Transverse colon (tissue), 4 donors: Measurements from ENCODE around the gene PM20D2. TPM values are rescaled to one million over a fixed set of nuclear protein-coding genes. Genes with fewer than 3 reads are reported as not detected.

Experiments
- DNase-seq: peaks from one replicate; pipeline ENCODE4 v3.0.0-alpha.2; 2019
- H3K27ac ChIP-seq, 4 donors: fragments of 200-600 bp; sonication (generic); 2 replicates each; pipeline ENCODE4 v1.5.1; 2016 to 2018; ENCODE audit warnings: inconsistent platforms in 4 of 4
- H3K27me3 ChIP-seq: fragments of 200-600 bp; sonication (generic); 2 replicates; pipeline ENCODE4 v1.5.1; 2017; ENCODE audit warnings: inconsistent platforms
- H3K36me3 ChIP-seq, 4 donors: fragments of 200-600 bp; sonication (generic); 2 replicates each; pipeline ENCODE4 v1.5.1; 2017 to 2019; ENCODE audit warnings: inconsistent platforms in 4 of 4
- H3K4me1 ChIP-seq, 4 donors: fragments of 200-600 bp; sonication (generic); 2 replicates each; pipeline ENCODE4 v1.5.1; 2017 to 2020; ENCODE audit warnings: inconsistent platforms in 4 of 4
- H3K4me3 ChIP-seq, 4 donors: fragments of 200-600 bp; sonication (generic); 1 replicate in 1 of 4; 2 replicates in 3 of 4; pipeline versions ENCODE4 v1.5.1 to v1.6.1; 2017 to 2019; ENCODE audit warnings: inconsistent platforms in 4 of 4
- H3K9me3 ChIP-seq, 2 donors: fragments of 200-600 bp; sonication (generic); 2 replicates each; pipeline ENCODE4 v1.5.1; 2017 to 2019; ENCODE audit warnings: inconsistent platforms in 2 of 2
- EP300 ChIP-seq: sonication (generic); formaldehyde crosslinking; IDR thresholded peaks from one replicate; pipeline ENCODE4 v1.6.1; 2017; ENCODE audit warnings: antibody characterized with exemption, low read depth
- POLR2A ChIP-seq: fragments of 450-650 bp; IDR thresholded peaks from one replicate; pipeline ENCODE4 v1.6.1; 2016; ENCODE audit warnings: antibody characterized with exemption, mild to moderate bottlenecking, moderate library complexity
- POLR2AphosphoS5 ChIP-seq, 3 donors: sonication (generic); formaldehyde crosslinking; IDR thresholded peaks; one replicate each; pipeline ENCODE4 v1.6.1; 2016; ENCODE audit warnings: antibody characterized with exemption in 3 of 3
- WGBS, 2 donors: methylation state at CpG; one replicate each; pipeline ENCODE4 v1.1.5; 2018; ENCODE audit warnings: low coverage in 1 of 2; 5-methylcytosine and 5-hydroxymethylcytosine counted together
- in situ Hi-C, 4 donors: fragments of 200-750 bp; cut with MboI; loops; one replicate each; pipeline versions ENCODE4 v1.15.0 to v1.15.1; 2017; ENCODE audit warnings: low sequenced_read_pairs in 3 of 4, low pct_ligation_motif_present in 1 of 4, low pct_unique_long_range_greater_than_20kb in 1 of 4
- intact Hi-C: fragments of 100-400 bp; cut with DNase I; formaldehyde crosslinking; loops from one replicate; pipeline ENCODE4 v1.15.1; 2023; ENCODE audit warnings: low total_unique reads
- total RNA-seq, 4 donors: library from RNA; depleted of rRNA; stranded (reverse); fragments of >200 nt; gene quantifications; one replicate each; pipeline ENCODE4 v1.1.0, GENCODE V29; 2016
- TF ChIP-seq, protein P1 (sequence below), 5 experiments: fragments of 200-600 bp in 3 of 5; fragments of 450-650 bp in 2 of 5; sonication (generic) in 3 of 5; IDR thresholded peaks; 1 replicate in 2 of 5; 2 replicates in 3 of 5; pipeline ENCODE4 v1.5.1; 2016 to 2017; ENCODE audit warnings: antibody characterized with exemption in 5 of 5, inconsistent platforms in 3 of 5, mild to moderate bottlenecking in 2 of 5, moderate library complexity in 1 of 5

Gene PM20D2
- total RNA-seq, 4 donors from 2014 or later, result 3.7 to 16.4 (median 12.4) TPM

DNA sequence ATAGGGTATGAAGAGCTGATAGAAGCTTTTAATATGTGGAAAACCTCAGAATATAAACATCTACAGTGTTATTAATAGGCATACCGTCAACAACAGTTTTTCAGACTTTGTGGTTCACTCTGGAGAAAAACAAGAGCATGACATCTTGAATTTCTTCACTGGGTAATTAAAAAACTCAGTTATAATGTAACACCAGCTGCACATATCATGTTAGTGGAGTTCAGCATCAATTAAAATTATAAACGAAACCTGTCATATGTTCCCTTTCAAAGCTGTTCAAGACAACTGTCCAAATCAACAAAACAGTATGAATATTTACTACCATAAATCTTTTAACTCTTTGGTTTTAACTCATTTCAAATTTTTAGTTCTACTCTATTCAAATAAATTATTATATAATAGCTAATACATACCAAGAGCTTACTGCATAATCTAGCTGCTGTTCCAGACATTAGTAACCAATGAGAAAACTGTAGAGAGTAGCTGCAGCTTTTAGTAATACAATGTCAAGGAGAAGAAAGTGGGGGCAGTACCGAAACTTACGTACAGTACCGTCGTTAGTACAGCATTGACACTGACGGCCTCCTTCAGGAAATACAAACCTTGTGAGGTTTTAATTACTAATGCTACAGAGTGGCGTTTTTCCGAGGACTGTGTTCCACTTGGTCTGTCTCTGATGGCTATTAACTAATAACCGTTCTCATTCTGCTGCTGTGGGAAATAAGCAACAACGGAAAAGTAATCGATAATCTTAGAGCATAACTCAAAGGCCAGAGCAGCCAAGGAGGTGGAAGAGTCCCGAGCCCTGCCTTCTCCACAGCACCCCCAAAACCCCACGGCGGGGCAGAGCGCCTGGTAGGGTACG lies 532 bp upstream of the PM20D2 start:
- no peak for DNase-seq
- peak overlapping the region; percentile 76 to 84 (median 78) for H3K4me3 ChIP-seq
- H3K36me3 ChIP-seq, result no peaks in the 10 kb centered on the region
- intact Hi-C loops, result loop anchor here (5.0 kb wide), 1 partner anchor 108 kb away; no protein-coding TSS in a partner anchor
- in situ Hi-C loops, result no loop called here
- peak overlapping the region; percentile 90 to 95 (median 94) for H3K27ac ChIP-seq
- peaks cover 0 to 30% (median 10%) of the 10 kb centered on the region in 4 donors for H3K4me1 ChIP-seq
- H3K27me3 ChIP-seq, result no peaks in the 10 kb centered on the region
- 3 to 15% methylated on average over 5 to 17 of the region's 17 CpGs for WGBS, 2 donors
- no peaks in the 10 kb centered on the region for H3K9me3 ChIP-seq
- TF ChIP-seq EP300 (no peak), POLR2A (no peak), POLR2AphosphoS5 (IDR thresholded peaks at IDR 0.05) (no peak)
- TF ChIP-seq, protein P1, sequence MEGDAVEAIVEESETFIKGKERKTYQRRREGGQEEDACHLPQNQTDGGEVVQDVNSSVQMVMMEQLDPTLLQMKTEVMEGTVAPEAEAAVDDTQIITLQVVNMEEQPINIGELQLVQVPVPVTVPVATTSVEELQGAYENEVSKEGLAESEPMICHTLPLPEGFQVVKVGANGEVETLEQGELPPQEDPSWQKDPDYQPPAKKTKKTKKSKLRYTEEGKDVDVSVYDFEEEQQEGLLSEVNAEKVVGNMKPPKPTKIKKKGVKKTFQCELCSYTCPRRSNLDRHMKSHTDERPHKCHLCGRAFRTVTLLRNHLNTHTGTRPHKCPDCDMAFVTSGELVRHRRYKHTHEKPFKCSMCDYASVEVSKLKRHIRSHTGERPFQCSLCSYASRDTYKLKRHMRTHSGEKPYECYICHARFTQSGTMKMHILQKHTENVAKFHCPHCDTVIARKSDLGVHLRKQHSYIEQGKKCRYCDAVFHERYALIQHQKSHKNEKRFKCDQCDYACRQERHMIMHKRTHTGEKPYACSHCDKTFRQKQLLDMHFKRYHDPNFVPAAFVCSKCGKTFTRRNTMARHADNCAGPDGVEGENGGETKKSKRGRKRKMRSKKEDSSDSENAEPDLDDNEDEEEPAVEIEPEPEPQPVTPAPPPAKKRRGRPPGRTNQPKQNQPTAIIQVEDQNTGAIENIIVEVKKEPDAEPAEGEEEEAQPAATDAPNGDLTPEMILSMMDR (IDR thresholded peaks at IDR 0.05), result no peak

DNA sequence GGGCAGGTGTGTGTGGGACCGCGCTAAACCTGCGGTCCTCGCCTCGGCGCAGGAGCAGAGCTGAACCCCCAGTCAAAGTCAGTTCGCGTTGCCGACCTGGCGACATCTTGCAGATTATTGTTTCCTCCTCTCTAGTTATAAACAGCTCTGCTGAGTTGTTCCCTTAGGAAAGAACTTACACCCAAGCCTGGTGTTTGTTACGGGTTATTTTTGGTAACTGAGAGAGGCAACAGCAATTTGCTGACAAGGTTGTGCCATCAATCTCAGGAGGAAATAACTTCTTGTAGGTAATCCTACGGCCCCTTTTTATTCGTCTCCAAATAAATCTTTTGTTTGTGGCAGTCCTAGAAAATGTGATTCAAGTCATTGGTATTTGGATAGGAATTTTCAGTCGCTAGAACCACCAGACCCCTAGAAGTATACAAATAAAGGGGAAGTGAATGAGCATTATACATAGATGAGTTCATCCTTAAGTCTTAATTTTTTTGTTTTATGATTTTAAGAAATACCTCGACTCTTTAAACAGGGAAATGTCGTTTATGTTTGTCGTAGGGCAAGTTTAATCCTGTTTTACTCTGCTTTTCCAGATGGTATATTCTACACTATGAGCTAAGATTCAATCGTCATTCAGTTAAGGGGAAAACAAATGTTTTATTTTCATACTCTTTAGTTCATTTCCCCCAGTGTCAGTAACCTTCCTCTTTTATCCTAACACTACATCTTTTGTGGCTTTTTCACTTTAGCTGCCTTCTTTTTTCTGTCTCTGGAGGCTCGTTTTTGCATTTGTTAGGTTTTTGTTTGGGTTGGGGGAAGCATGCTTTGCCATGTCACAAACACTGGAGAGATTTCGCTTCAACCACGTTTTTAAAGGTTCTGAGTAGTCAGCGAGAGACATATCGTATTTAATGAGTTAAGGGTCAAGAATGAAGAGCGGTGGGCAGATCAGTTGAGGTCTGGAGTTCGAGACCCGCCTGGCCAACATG lies 1.2 kb downstream of the PM20D2 start:
- H3K27ac ChIP-seq, result peak overlapping the region; percentile 90 to 95 (median 94)
- TF ChIP-seq POLR2AphosphoS5 (IDR thresholded peaks at IDR 0.05), result peak in 2 of 3 donors; percentile 33 to 42
- no peak for TF ChIP-seq POLR2A
- TF ChIP-seq, protein P1 (IDR thresholded peaks at IDR 0.05), result no peak
- no peak for TF ChIP-seq EP300
- H3K4me1 ChIP-seq, result peaks cover 0 to 23% (median 10%) of the 10 kb centered on the region in 4 donors
- WGBS, 2 donors, result 8 to 24% methylated on average over 9 to 26 of the region's 26 CpGs
- H3K9me3 ChIP-seq, result no peaks in the 10 kb centered on the region
- H3K27me3 ChIP-seq, result no peaks in the 10 kb centered on the region
- H3K36me3 ChIP-seq, result no peaks in the 10 kb centered on the region
- in situ Hi-C loops, result no loop called here
- DNase-seq, result no peak
- peak overlapping the region; percentile 76 to 84 (median 78) for H3K4me3 ChIP-seq
- intact Hi-C loops, result loop anchor here (2.0 to 5.0 kb wide), 2 partner anchors 110 to 124 kb away; no protein-coding TSS in a partner anchor

DNA sequence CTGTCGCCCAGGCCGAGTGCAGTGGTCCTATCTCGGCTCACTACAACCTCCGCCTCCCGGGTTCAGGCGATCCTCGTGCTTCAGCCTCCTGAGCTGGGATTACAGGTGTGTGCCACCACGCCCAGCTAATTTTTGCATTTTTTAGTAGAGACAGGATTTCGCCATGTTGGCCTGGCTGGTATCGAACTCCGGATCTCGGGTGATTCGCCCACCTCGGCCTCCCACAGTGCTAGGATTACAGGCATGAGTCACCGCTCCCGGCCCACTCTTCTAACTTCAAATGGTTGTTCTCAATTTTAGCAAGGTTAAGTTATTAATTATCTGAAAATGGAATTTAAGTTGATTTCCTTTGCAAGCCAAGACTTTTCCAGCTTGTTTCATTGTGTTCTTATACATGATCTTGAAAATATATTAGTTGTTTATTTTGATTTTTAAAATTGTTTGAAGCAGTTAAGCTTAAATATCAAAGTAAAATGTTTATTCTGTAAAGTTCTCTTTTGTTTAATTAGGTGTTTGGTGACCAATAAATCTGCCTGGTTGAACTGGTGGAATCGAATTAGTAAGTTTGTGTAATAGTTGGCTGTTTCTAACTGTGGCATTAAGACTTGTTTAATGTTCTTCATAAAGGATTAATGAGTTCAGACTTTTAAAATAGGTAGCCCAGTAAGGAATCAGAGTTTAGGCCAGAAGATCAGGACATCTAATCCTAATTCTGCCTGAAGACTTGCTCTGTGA lies 2.3 kb downstream of the PM20D2 start:
- H3K9me3 ChIP-seq, result no peaks in the 10 kb centered on the region
- no peak for DNase-seq
- no peaks in the 10 kb centered on the region for H3K27me3 ChIP-seq
- 82 to 94% methylated on average over 6 to 17 of the region's 17 CpGs for WGBS, 2 donors
- H3K4me1 ChIP-seq, result peaks cover 0 to 23% (median 10%) of the 10 kb centered on the region in 4 donors
- peaks cover 0 to 1% (median 0%) of the 10 kb centered on the region in 4 donors for H3K36me3 ChIP-seq
- peak overlapping the region; percentile 21 to 95 (median 92) for H3K27ac ChIP-seq
- TF ChIP-seq, protein P1 (IDR thresholded peaks at IDR 0.05), result no peak
- TF ChIP-seq POLR2A (no peak), POLR2AphosphoS5 (IDR thresholded peaks at IDR 0.05) (no peak), EP300 (no peak)
- intact Hi-C loops (loop anchor here (5.0 kb wide), 1 partner anchor 111 kb away; no protein-coding TSS in a partner anchor), in situ Hi-C loops (no loop called here)
- peak overlapping the region in 1 of 4 donors; percentile 78 for H3K4me3 ChIP-seq
